GM19468 (cell line): ENCODE measurements around the gene TMEM9.

Source experiments
- ATAC-seq: cut with Tn5 transposase; IDR thresholded peaks from one replicate; pipeline ENCODE4 v1.9.1; 2021; ENCODE audit warnings: mild to moderate bottlenecking, moderate library complexity, moderate number of reproducible peaks; ENCODE audit not compliant: unreplicated experiment; ENCODE audit errors: extremely low read depth

TMEM9 gene

GRCh38 chr1:201154389-201155165 is at the start of gene TMEM9:
Gene TMEM9, minus strand, starts transcription at chr1:201154474. Its CDS starts 551 bp downstream, at chr1:201153923.
- ATAC-seq, result peak; percentile 89

GRCh38 chr1:201198598-201198997 is 44.3 kb upstream of the TMEM9 start:
- ATAC-seq, result no peak

GRCh38 chr1:201194046-201194445 is 39.8 kb upstream of the TMEM9 start:
- ATAC-seq, result no peak

- ATAC-seq, result no peak
Observed at GRCh38 chr1:201192261-201192788, 38.1 kb upstream of the TMEM9 start.

- no peak for ATAC-seq
Observed at GRCh38 chr1:201191653-201192260, 37.5 kb upstream of the TMEM9 start.

GRCh38 chr1:201190624-201191051 is 36.4 kb upstream of the TMEM9 start, which contains the start of gene IGFN1:
Gene IGFN1, plus strand, starts transcription at chr1:201190824. Its CDS starts 2,470 bp downstream, at chr1:201193294.
- ATAC-seq, result no peak

- no peak for ATAC-seq
Observed at GRCh38 chr1:201190005-201190404, 35.7 kb upstream of the TMEM9 start.

- no peak for ATAC-seq
Observed at GRCh38 chr1:201189085-201189484, 34.8 kb upstream of the TMEM9 start.

GRCh38 chr1:201186192-201186591 is 31.9 kb upstream of the TMEM9 start:
- ATAC-seq, result no peak

GRCh38 chr1:201185527-201186128 is 31.4 kb upstream of the TMEM9 start:
- no peak for ATAC-seq

GRCh38 chr1:201185123-201185453 is 30.8 kb upstream of the TMEM9 start:
- ATAC-seq, result no peak

- no peak for ATAC-seq
Observed at GRCh38 chr1:201184307-201185122, 30.2 kb upstream of the TMEM9 start.

GRCh38 chr1:201183753-201184152 is 29.5 kb upstream of the TMEM9 start:
- ATAC-seq, result no peak

GRCh38 chr1:201183209-201183608 is 28.9 kb upstream of the TMEM9 start:
- no peak for ATAC-seq

GRCh38 chr1:201181726-201182125 is 27.5 kb upstream of the TMEM9 start:
- no peak for ATAC-seq

- ATAC-seq, result no peak
Observed at GRCh38 chr1:201181323-201181722, 27.0 kb upstream of the TMEM9 start.

- ATAC-seq, result no peak
Observed at GRCh38 chr1:201180901-201181300, 26.6 kb upstream of the TMEM9 start.

GRCh38 chr1:201180141-201180540 is 25.9 kb upstream of the TMEM9 start:
- no peak for ATAC-seq

- ATAC-seq, result no peak
Observed at GRCh38 chr1:201178718-201179117, 24.4 kb upstream of the TMEM9 start.

GRCh38 chr1:201176940-201177339 is 22.7 kb upstream of the TMEM9 start:
- ATAC-seq, result no peak
